IMR-90 (cell line): ENCODE measurements around the gene WASF3. TPM values are rescaled to one million over a fixed set of nuclear protein-coding genes. Genes with fewer than 3 reads are reported as not detected.
A peak's percentile ranks its signal among the peaks of the same experiment; 100 is the strongest.

ENCODE experiments used
- ATAC-seq: fragments of 200-7000 bp; cut with Tn5 transposase; 2 replicates; pipeline ENCODE4 v1.9.1; 2020; ENCODE audit warnings: low read depth, mild to moderate bottlenecking, moderate library complexity
- BruUV-seq: library from RNA; stranded (reverse); fragments of 400-500 nt; replicated peaks from 2 replicates; lab custom pipeline; 2021; lab: Mats Ljungman, UMichigan
- CTCF ChIA-PET: fragments of 300-600 bp; formaldehyde crosslinking; extraction: SDS; loops from one replicate; lab custom pipeline; 2021; ENCODE audit warnings: antibody characterized with exemption; lab: Yijun Ruan, JAX
- POLR2A ChIA-PET: fragments of 300-600 bp; sonication (Branson Sonifier 250); formaldehyde crosslinking; loops from one replicate; lab custom pipeline; 2022; ENCODE audit warnings: antibody characterized with exemption; ENCODE audit not compliant: unreplicated experiment; lab: Charles Lee
- DNase-seq: peaks from one replicate; pipeline ENCODE4 v3.0.0; 2013
- H2AFZ ChIP-seq: replicated peaks from 2 replicates; pipeline ENCODE3; 2013; ENCODE audit warnings: low read length, mild to moderate bottlenecking; ENCODE audit not compliant: poor library complexity
- H2AK5ac ChIP-seq: 2 replicates; pipeline ENCODE4 v1.6.1; 2013; ENCODE audit warnings: low read depth, low read length, inconsistent platforms
- H2AK9ac ChIP-seq: replicated peaks from 2 replicates; pipeline ENCODE3; 2013; ENCODE audit warnings: mild to moderate bottlenecking, low read depth, low read length, moderate library complexity; ENCODE audit not compliant: poor library complexity
- H2BK120ac ChIP-seq: 2 replicates; pipeline ENCODE4 v1.6.1; 2013; ENCODE audit warnings: low read depth, low read length, inconsistent platforms
- H2BK15ac ChIP-seq: 3 replicates; pipeline ENCODE4 v1.6.1; 2013; ENCODE audit warnings: low read depth, low read length, inconsistent platforms
- H2BK20ac ChIP-seq: 2 replicates; pipeline ENCODE4 v1.6.1; 2013; ENCODE audit warnings: low read depth, mild to moderate bottlenecking, inconsistent platforms, low read length, moderate library complexity
- H2BK5ac ChIP-seq: 2 replicates; pipeline ENCODE4 v1.6.1; 2013; ENCODE audit warnings: mild to moderate bottlenecking, low read depth, low read length, inconsistent platforms; ENCODE audit not compliant: poor library complexity, severe bottlenecking
- H3K14ac ChIP-seq: replicated peaks from 2 replicates; pipeline ENCODE4 v1.6.1; 2013; ENCODE audit warnings: low read depth, low read length, inconsistent platforms
- H3K18ac ChIP-seq: 2 replicates; pipeline ENCODE4 v1.6.1; 2013; ENCODE audit warnings: low read depth, low read length, control low read depth
- H3K23ac ChIP-seq: 2 replicates; pipeline ENCODE4 v1.6.1; 2013; ENCODE audit warnings: low read depth, low read length, inconsistent platforms
- H3K27ac ChIP-seq: 2 replicates; pipeline ENCODE4 v1.5.1; 2013; ENCODE audit warnings: mild to moderate bottlenecking, control low read depth, low read length; ENCODE audit not compliant: insufficient read depth
- H3K27me3 ChIP-seq: 2 replicates; pipeline ENCODE4 v1.6.1; 2013; ENCODE audit warnings: low read length; ENCODE audit not compliant: control insufficient read depth, insufficient read depth
- H3K36me3 ChIP-seq: 2 replicates; pipeline ENCODE4 v1.6.1; 2013; ENCODE audit warnings: low read length, mixed read lengths; ENCODE audit not compliant: control insufficient read depth, insufficient read depth
- H3K4ac ChIP-seq: 2 replicates; pipeline ENCODE4 v1.6.1; 2013; ENCODE audit warnings: low read depth, low read length, inconsistent platforms
- H3K4me1 ChIP-seq: 2 replicates; pipeline ENCODE4 v1.6.1; 2013; ENCODE audit warnings: low read length, mixed read lengths; ENCODE audit not compliant: control insufficient read depth, insufficient read depth
- H3K4me2 ChIP-seq: 2 replicates; pipeline ENCODE4 v1.6.1; 2013; ENCODE audit warnings: low read depth, mild to moderate bottlenecking, control low read depth, low read length, moderate library complexity
- H3K4me3 ChIP-seq: 2 replicates; pipeline ENCODE4 v1.5.1; 2013; ENCODE audit warnings: low read depth, mild to moderate bottlenecking, control low read depth, low read length, moderate library complexity; ENCODE audit not compliant: insufficient read depth
- H3K56ac ChIP-seq: 2 replicates; pipeline ENCODE4 v1.6.1; 2013; ENCODE audit warnings: low read length, inconsistent platforms; ENCODE audit not compliant: insufficient read depth; ENCODE audit errors: extremely low read depth
- H3K79me1 ChIP-seq, 2 experiments: 2 replicates each; pipeline ENCODE4 v1.6.1; 2013; ENCODE audit warnings: low read length in 2 of 2, inconsistent platforms in 1 of 2, low read depth in 1 of 2
- H3K9ac ChIP-seq: 2 replicates; pipeline ENCODE4 v1.6.1; 2013; ENCODE audit warnings: low read depth, low read length, control low read depth
- H3K9me1 ChIP-seq: 2 replicates; pipeline ENCODE4 v1.6.1; 2013; ENCODE audit warnings: low read length, inconsistent platforms; ENCODE audit not compliant: insufficient read depth
- H3K9me3 ChIP-seq: 2 replicates; pipeline ENCODE4 v1.6.1; 2013; ENCODE audit warnings: low read length; ENCODE audit not compliant: control insufficient read depth, insufficient read depth
- H4K20me1 ChIP-seq: 2 replicates; pipeline ENCODE4 v1.6.1; 2013; ENCODE audit warnings: low read length, inconsistent platforms; ENCODE audit not compliant: insufficient read depth
- H4K5ac ChIP-seq: 2 replicates; pipeline ENCODE4 v1.6.1; 2013; ENCODE audit warnings: mild to moderate bottlenecking, low read depth, low read length, control low read depth
- H4K8ac ChIP-seq, 2 experiments: 2 replicates each; pipeline ENCODE4 v1.6.1; 2013; ENCODE audit warnings: low read depth in 2 of 2, low read length in 2 of 2, control low read depth in 1 of 2, inconsistent platforms in 1 of 2
- H4K91ac ChIP-seq: 2 replicates; pipeline ENCODE4 v1.6.1; 2013; ENCODE audit warnings: low read depth, low read length, inconsistent platforms; ENCODE audit not compliant: insufficient read depth
- MAFK ChIP-seq: IDR thresholded peaks from 2 replicates; pipeline ENCODE4 v1.6.1; 2012; ENCODE audit warnings: low read depth, low read length, improper control_type of control experiment
- MAZ ChIP-seq: IDR thresholded peaks from 2 replicates; pipeline ENCODE4 v1.6.1; 2012; ENCODE audit warnings: low read depth, mild to moderate bottlenecking, low read length, improper control_type of control experiment, moderate library complexity, borderline replicate concordance
- NFE2L2 ChIP-seq: fragments of 150-350 bp; IDR thresholded peaks from 2 replicates; pipeline ENCODE4 v1.6.1; 2016; ENCODE audit warnings: low read depth, mild to moderate bottlenecking, low read length
- RFX5 ChIP-seq: IDR thresholded peaks from 2 replicates; pipeline ENCODE4 v1.8.0; 2012; ENCODE audit warnings: low read depth, mild to moderate bottlenecking, low read length, moderate library complexity
- USF2 ChIP-seq: fragments of 150-350 bp; IDR thresholded peaks from 2 replicates; pipeline ENCODE4 v1.6.1; 2017; ENCODE audit warnings: mild to moderate bottlenecking, antibody characterized with exemption, low read length, low read depth
- WGBS, 2 experiments: methylation state at CpG; one replicate each; pipeline versions ENCODE4 v1.1.5 to v1.1.7; 2013; ENCODE audit warnings: missing lambda C conversion rate in 2 of 2; ENCODE audit not compliant: insufficient read length in 1 of 2; ENCODE audit errors: extremely low coverage in 2 of 2; 5-methylcytosine and 5-hydroxymethylcytosine counted together
- dilution Hi-C: fragments of 300-500 bp; cut with HindIII; formaldehyde crosslinking; loops from one replicate; pipeline ENCODE4 v1.14.3; 2018; ENCODE audit warnings: low sequenced_read_pairs; ENCODE audit not compliant: unreplicated experiment
- in situ Hi-C: fragments of 300-500 bp; cut with MboI; formaldehyde crosslinking; loops from 3 replicates; pipeline ENCODE4 v1.14.3; 2019; ENCODE audit warnings: low sequenced_read_pairs, inconsistent platforms, mixed read lengths
- intact Hi-C: fragments of 100-400 bp; cut with micrococcal nuclease; formaldehyde crosslinking; loops from 2 replicates; pipeline ENCODE4 v1.10.0; 2022
- polyA plus RNA-seq, 3 experiments: library from polyadenylated mRNA; depleted of rRNA; stranded (reverse); fragments of >200 nt; gene quantifications; 2 replicates each; pipeline ENCODE4 v1.2.3, GENCODE V29; 2012; ENCODE audit warnings: low replicate concordance in 1 of 3
- total RNA-seq: library from RNA; depleted of rRNA; stranded (reverse); fragments of >200 nt; gene quantifications from 2 replicates; pipeline ENCODE4 v1.2.3, GENCODE V29; 2012

The WASF3 gene
- total and polyA plus RNA-seq, 2 of the 4 experiments (the other 2 are of a cell fraction): 4.3 to 11.4 TPM

DNA sequence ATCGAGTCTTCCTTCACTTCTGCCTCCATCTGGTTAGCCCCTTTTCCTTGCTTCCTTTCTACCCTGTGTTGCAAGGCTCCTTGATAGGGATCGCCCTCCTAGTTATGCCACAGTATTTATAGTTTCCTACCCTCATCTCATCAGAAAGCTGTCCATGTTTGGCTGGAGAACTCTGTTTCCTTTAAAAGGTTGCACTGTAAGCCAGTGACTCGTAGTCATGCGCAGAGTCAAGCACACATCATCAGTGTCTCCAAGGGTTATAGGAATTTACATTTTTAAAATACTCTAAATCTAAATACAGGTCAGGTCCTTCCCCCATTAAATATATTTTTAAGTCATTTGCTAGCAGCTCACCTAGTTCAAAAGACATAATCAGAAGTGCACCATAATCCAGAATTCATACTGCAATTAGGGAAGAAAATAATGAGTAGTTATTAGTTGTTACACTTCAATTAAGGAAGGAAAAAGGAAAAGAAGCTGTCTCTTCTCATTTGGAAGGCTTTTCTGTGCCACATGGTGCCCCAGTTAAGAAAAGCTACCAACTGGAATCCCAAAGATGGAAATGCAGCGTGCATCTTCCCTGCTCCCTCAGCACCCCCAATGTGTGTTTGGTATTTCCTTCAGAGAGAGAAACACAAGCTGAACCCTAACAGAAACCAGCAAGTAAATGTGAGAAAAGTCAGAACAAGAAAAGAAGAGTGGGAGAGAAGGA, 122.1 kb downstream of the WASF3 start (continued):
- TF ChIP-seq NFE2L2 (no peak), MAFK (no peak)

DNA sequence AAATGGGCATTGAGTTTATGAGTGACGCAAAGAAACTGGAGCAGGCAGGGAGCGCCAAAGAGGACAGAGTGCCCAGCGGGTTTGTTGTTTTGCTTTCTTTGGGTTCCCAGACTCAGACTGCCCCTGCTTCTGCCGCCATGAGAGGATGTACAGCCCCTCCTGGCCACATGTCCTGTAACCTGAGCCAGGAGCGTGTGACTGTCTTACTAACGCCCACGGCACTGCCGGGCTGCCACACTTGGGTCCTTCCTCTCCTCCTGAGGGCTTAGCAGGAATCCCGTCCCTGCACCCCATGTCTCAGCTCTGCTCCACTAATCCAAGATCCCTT, 122.6 kb downstream of the WASF3 start:
- no peak for TF ChIP-seq RFX5
- TF ChIP-seq USF2: peak; percentile 39; the same call in 1 of the 2 replicates
- no peak for TF ChIP-seq MAZ
- peak overlapping the region; percentile 53 to 71; a peak in 3 of 4 replicates for H4K8ac ChIP-seq
- no peaks in the 10 kb centered on the region for H3K9me3 ChIP-seq
- H3K27me3 ChIP-seq: no peaks in the 10 kb centered on the region
- no peaks in the 10 kb centered on the region for H4K20me1 ChIP-seq
- peak overlapping the region; percentile 36 for H2AK5ac ChIP-seq
- BruUV-seq: no TSS peak
- H4K91ac ChIP-seq: peak overlapping the region; percentile 65; the same call in 1 of the 2 replicates
- WGBS, 2 experiments: 93% methylated on average over 3 of the region's 9 CpGs; no CpG with 5 or more reads in 1 of the 2 experiments
- intact Hi-C loops: no loop called here
- peak overlapping the region; percentile 76; the same call in 1 of the 2 replicates for H2BK120ac ChIP-seq
- H3K4ac ChIP-seq: peak overlapping the region; percentile 62; the same call in 1 of the 2 replicates
- peaks cover 13% of the 10 kb centered on the region for H3K4me1 ChIP-seq
- in situ Hi-C loops: no loop called here
- POLR2A ChIA-PET: no interaction called here
- H3K4me3 ChIP-seq: no peak overlapping the region
- H3K79me1 ChIP-seq: peaks cover 3 to 8% of the 10 kb centered on the region in 2 experiments; a peak in 3 of 4 replicates
- DNase-seq (peak; percentile 54), ATAC-seq (peak; percentile 59)
- peak overlapping the region; percentile 28; the same call in 1 of the 2 replicates for H3K4me2 ChIP-seq
- peaks cover 10% of the 10 kb centered on the region; the same call in 1 of the 2 replicates for H3K9me1 ChIP-seq
- H2BK5ac ChIP-seq: peak overlapping the region; percentile 82
- peak overlapping the region; percentile 47; the same call in 1 of the 2 replicates for H2BK20ac ChIP-seq
- peak overlapping the region; percentile 58 for H4K5ac ChIP-seq
- peaks cover 31% of the 10 kb centered on the region for H3K36me3 ChIP-seq
- no peak overlapping the region for H2AK9ac ChIP-seq
- CTCF ChIA-PET: interaction anchor here (1.3 kb wide), 1 partner anchor 17 kb away, joined by 4 read pairs; no protein-coding TSS in a partner anchor
- peak overlapping the region; percentile 84; the same call in 1 of the 2 replicates for H3K27ac ChIP-seq
- H3K9ac ChIP-seq: no peak overlapping the region
- peak overlapping the region; percentile 75 for H3K14ac ChIP-seq
- H3K23ac ChIP-seq: peak overlapping the region; percentile 31; the same call in 1 of the 2 replicates
- H3K56ac ChIP-seq: no peak overlapping the region
- H3K18ac ChIP-seq: peak overlapping the region; percentile 80
- dilution Hi-C loops: no loop called here
- H2BK15ac ChIP-seq: 0 out of 3 replicates have a peak overlapping the region, but pooled peaks have one; percentile 26
- H2AFZ ChIP-seq: peak overlapping the region; percentile 70
